IPS-20b (cell line): ENCODE data around the gene ANKEF1.
"Not testable (repeated sequence)": the region's sequence is repeated elsewhere in the genome, so short reads cannot be mapped to it uniquely, and the experiment has no call there.

Experiments
- H3K27ac ChIP-seq: one replicate; pipeline ENCODE4 v1.5.1; 2013; ENCODE audit warnings: low read length
- H3K27me3 ChIP-seq: 2 replicates; pipeline ENCODE4 v1.6.1; 2013; ENCODE audit warnings: mild to moderate bottlenecking, low read length, inconsistent platforms; ENCODE audit not compliant: insufficient read depth
- H3K36me3 ChIP-seq: 2 replicates; pipeline ENCODE4 v1.6.1; 2013; ENCODE audit warnings: low read depth, mild to moderate bottlenecking, inconsistent platforms, low read length, moderate library complexity; ENCODE audit not compliant: insufficient read depth
- H3K4me1 ChIP-seq: 2 replicates; pipeline ENCODE4 v1.6.1; 2013; ENCODE audit warnings: mild to moderate bottlenecking, control low read depth, inconsistent platforms, low read length, moderate library complexity; ENCODE audit not compliant: insufficient read depth
- H3K4me3 ChIP-seq: 2 replicates; pipeline ENCODE4 v1.5.1; 2013; ENCODE audit warnings: mild to moderate bottlenecking, low read length, inconsistent platforms
- H3K9ac ChIP-seq: 2 replicates; pipeline ENCODE4 v1.6.1; 2013; ENCODE audit warnings: low read depth, mild to moderate bottlenecking, inconsistent platforms, low read length, moderate library complexity
- H3K9me3 ChIP-seq: 2 replicates; pipeline ENCODE4 v1.6.1; 2013; ENCODE audit warnings: mild to moderate bottlenecking, low read depth, low read length, inconsistent platforms; ENCODE audit not compliant: insufficient read depth

The ANKEF1 gene

DNA sequence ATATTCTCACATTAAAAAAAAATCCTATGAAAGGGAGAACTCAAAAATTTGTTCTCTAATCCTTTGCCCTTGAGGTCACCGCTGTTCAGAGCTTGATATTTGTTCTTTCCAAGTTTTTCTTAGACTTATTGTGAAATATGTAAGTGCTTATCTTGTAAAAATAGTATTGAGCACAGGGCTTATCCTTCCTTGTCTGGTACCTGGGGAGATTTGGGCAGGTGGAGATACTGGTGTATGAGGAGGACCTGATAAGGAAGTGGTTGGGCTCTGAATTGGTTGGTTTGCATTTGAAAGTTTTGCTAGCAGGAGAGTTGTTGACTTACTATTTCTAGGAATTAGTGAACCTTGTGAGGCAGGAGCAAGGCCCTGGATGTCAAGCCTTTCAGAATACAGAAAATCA is 28.9 kb upstream of the ANKEF1 start:
- no peaks in the 10 kb centered on the region for H3K36me3 ChIP-seq
- no peaks in the 10 kb centered on the region for H3K9me3 ChIP-seq
- H3K4me1 ChIP-seq = peaks cover 14% of the 10 kb centered on the region; the same call in 1 of the 2 replicates
- H3K9ac ChIP-seq = no peak overlapping the region
- no peaks in the 10 kb centered on the region for H3K27me3 ChIP-seq
- no peak overlapping the region for H3K27ac ChIP-seq
- H3K4me3 ChIP-seq = no peak overlapping the region

DNA sequence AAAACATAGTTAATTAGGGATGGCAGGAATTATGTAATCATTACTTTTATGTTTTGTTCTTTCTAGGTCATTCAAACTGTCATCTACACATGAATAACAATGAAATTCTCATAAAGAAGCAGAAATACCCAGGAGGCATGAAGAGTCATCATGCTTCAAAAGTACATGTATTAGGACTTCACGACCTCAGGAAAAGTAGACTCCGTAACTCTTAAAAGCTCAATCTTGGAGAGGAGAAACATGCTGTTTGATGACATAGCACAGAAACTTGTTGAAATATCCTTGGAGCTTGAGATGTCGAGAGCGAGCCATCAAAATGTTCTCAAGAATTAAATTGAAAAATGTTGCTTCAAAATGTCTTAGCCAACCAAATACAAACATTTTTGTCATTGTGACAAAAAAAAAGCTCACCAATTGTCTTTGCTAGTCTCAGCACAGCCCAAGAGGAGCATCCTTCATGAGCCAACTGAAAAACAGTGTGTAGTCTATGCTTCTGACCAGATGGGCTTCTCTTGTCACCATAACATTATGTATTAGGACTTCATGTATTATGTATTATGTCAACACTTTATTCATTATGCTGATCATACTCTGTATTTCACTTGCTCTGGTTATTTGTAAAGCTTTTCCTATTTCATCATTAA is 28.2 kb upstream of the ANKEF1 start:
- H3K27ac ChIP-seq = no peak overlapping the region
- no peak overlapping the region for H3K4me3 ChIP-seq
- no peaks in the 10 kb centered on the region for H3K9me3 ChIP-seq
- no peaks in the 10 kb centered on the region for H3K36me3 ChIP-seq
- H3K9ac ChIP-seq = no peak overlapping the region
- H3K27me3 ChIP-seq = no peaks in the 10 kb centered on the region
- H3K4me1 ChIP-seq = peaks cover 14% of the 10 kb centered on the region; the same call in 1 of the 2 replicates

DNA sequence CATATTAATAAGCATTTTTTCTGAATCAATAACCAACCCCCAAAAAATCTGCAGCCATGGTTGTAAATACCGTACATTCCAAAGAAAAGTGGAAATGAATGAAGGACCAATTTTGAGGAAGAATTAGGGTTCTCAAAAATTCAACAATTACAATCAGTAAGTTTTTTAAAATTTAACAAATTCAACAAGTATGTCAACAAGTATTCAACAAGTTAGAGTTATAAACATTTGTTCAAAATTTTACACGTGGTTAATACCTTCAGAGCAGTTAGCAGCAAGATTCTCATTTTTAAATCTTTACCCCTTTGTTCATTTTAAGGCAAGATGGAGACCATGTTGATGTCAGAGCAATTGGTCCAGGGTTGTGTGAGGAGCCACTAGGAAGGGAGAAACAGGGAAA is 27.6 kb upstream of the ANKEF1 start:
- Histone ChIP-seq H3K9ac (no peak overlapping the region), H3K9me3 (no peaks in the 10 kb centered on the region), H3K36me3 (no peaks in the 10 kb centered on the region), H3K27ac (no peak overlapping the region), H3K4me3 (no peak overlapping the region), H3K4me1 (peaks cover 14% of the 10 kb centered on the region; the same call in 1 of the 2 replicates), H3K27me3 (no peaks in the 10 kb centered on the region)

GRCh38 chr20:10007747-10008146 is 27.0 kb upstream of the ANKEF1 start:
- Histone ChIP-seq H3K36me3 (no peaks in the 10 kb centered on the region), H3K27me3 (no peaks in the 10 kb centered on the region), H3K9ac (no peak overlapping the region), H3K4me1 (peaks cover 14% of the 10 kb centered on the region; the same call in 1 of the 2 replicates), H3K27ac (no peak overlapping the region), H3K9me3 (no peaks in the 10 kb centered on the region), H3K4me3 (no peak overlapping the region)

DNA sequence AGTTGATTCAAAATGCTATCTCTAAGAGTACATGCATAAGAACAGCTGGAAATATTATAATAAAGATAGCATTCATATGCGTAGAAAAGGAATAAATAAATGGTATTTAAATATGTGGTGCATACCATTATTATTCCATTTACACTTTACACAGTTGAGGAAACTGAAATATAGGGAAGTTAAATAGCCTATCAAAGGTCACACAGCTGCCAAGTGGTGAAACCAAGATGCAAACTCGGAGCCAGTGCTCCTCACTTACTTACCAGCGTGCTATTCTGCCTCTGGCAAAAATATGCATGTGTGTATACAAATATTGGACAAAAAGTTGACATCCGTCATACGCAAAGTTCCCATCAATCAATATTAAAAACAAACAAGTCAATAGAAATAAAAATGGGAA is 22.3 kb upstream of the ANKEF1 start:
- Histone ChIP-seq H3K4me3 (no peak overlapping the region), H3K27ac (no peak overlapping the region), H3K9ac (no peak overlapping the region), H3K27me3 (no peaks in the 10 kb centered on the region), H3K4me1 (no peaks in the 10 kb centered on the region), H3K9me3 (no peaks in the 10 kb centered on the region), H3K36me3 (no peaks in the 10 kb centered on the region)

DNA sequence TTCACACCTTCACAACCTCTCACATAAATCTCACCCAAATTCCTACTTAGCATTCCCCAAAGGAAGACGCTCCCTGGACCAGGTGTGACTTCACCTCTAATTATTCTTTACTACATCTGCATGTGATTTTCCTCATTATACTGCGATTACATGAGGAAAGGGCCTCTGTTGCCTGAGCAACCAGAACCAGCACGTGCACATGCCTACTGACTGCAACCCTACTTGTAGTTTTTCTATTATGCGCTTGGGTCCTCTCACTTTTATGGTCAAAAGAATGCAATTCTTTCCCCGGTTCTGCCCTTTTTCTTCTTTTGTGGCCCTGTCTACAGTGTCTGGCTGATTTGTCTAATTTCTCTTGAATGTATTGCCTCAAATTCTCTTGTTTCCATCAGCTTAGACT is 20.4 kb upstream of the ANKEF1 start:
- Histone ChIP-seq H3K9me3 (no peaks in the 10 kb centered on the region), H3K4me3 (no peak overlapping the region), H3K27me3 (no peaks in the 10 kb centered on the region), H3K4me1 (no peaks in the 10 kb centered on the region), H3K9ac (no peak overlapping the region), H3K36me3 (no peaks in the 10 kb centered on the region), H3K27ac (no peak overlapping the region)

DNA sequence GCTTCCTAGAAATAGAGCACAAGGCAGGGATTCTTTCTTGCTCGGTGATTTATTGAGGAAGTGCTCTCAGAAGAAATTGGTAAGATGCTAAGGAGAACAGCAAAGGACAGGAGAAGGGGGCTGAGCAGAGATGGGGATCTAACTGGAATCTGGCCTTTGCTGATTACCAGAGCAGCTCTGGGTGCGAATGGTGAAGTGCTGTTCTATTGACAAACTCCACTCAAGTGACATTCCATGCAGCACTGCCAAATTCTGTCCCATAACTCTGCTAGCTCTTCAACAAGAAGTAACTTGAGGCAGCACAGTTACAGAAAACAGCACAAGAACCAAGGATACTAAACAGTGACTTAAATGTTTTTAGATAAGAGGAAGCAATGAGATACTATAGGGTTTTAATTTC is 13.8 kb upstream of the ANKEF1 start:
- no peaks in the 10 kb centered on the region for H3K36me3 ChIP-seq
- no peak overlapping the region for H3K9ac ChIP-seq
- H3K27ac ChIP-seq = no peak overlapping the region
- no peaks in the 10 kb centered on the region for H3K4me1 ChIP-seq
- no peaks in the 10 kb centered on the region for H3K27me3 ChIP-seq
- no peaks in the 10 kb centered on the region for H3K9me3 ChIP-seq
- H3K4me3 ChIP-seq = no peak overlapping the region

GRCh38 chr20:10022625-10023024 is 12.2 kb upstream of the ANKEF1 start:
- H3K4me1 ChIP-seq = no peaks in the 10 kb centered on the region
- no peaks in the 10 kb centered on the region for H3K9me3 ChIP-seq
- no peak overlapping the region for H3K4me3 ChIP-seq
- no peaks in the 10 kb centered on the region for H3K27me3 ChIP-seq
- no peak overlapping the region for H3K9ac ChIP-seq
- H3K27ac ChIP-seq = no peak overlapping the region
- no peaks in the 10 kb centered on the region for H3K36me3 ChIP-seq

DNA sequence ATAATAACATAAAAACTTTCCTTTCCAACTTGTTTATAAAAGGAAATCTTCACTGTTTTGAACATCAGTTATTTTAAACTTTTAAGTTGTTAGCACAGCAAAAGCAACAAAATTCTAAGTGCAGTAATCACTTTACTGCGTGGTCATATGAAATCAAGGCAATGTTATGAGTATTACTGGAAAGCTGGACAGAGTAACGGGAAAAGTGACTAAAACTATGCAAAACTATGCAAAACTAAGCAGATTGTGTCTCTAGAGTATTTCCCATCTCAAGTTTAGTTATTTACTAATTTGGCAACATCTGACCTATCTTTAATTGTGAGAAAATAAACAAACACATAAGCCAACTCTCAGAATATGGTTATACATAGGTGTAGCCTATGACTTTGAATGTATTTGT is 10.9 kb upstream of the ANKEF1 start:
- H3K9ac ChIP-seq = no peak overlapping the region
- H3K4me1 ChIP-seq = no peaks in the 10 kb centered on the region
- no peaks in the 10 kb centered on the region for H3K9me3 ChIP-seq
- H3K27me3 ChIP-seq = no peaks in the 10 kb centered on the region
- no peak overlapping the region for H3K27ac ChIP-seq
- no peak overlapping the region for H3K4me3 ChIP-seq
- H3K36me3 ChIP-seq = no peaks in the 10 kb centered on the region

- not testable (repeated sequence) for H3K27me3 ChIP-seq, H3K9ac ChIP-seq, H3K36me3 ChIP-seq, H3K9me3 ChIP-seq, H3K4me1 ChIP-seq, H3K4me3 ChIP-seq, H3K27ac ChIP-seq
These were observed 3.2 kb upstream of the ANKEF1 start for GRCh38 chr20:10031451-10032215.

GRCh38 chr20:10032269-10032668 is 2.5 kb upstream of the ANKEF1 start:
- not testable (repeated sequence) for H3K27me3 ChIP-seq, H3K27ac ChIP-seq, H3K4me1 ChIP-seq, H3K4me3 ChIP-seq, H3K36me3 ChIP-seq, H3K9ac ChIP-seq, H3K9me3 ChIP-seq

GRCh38 chr20:10033905-10034650 is 709 bp upstream of the ANKEF1 start:
- no peaks in the 10 kb centered on the region for H3K9me3 ChIP-seq
- H3K4me3 ChIP-seq = no peak overlapping the region
- H3K4me1 ChIP-seq = no peaks in the 10 kb centered on the region
- H3K27me3 ChIP-seq = peaks cover 7% of the 10 kb centered on the region; the same call in 1 of the 2 replicates
- H3K36me3 ChIP-seq = peaks cover 8% of the 10 kb centered on the region
- H3K27ac ChIP-seq = no peak overlapping the region
- H3K9ac ChIP-seq = no peak overlapping the region
